ENCODE measurements around the gene PLCH1. TPM values are rescaled to one million over a fixed set of nuclear protein-coding genes. Genes with fewer than 3 reads are reported as not detected.

Gene PLCH1
- total and polyA plus RNA-seq, 9 of the 15 experiments (the other 6 are each of a cell fraction or from before 2014, with no cell fraction given), result 0.17 to 0.62 (median 0.40) TPM

DNA sequence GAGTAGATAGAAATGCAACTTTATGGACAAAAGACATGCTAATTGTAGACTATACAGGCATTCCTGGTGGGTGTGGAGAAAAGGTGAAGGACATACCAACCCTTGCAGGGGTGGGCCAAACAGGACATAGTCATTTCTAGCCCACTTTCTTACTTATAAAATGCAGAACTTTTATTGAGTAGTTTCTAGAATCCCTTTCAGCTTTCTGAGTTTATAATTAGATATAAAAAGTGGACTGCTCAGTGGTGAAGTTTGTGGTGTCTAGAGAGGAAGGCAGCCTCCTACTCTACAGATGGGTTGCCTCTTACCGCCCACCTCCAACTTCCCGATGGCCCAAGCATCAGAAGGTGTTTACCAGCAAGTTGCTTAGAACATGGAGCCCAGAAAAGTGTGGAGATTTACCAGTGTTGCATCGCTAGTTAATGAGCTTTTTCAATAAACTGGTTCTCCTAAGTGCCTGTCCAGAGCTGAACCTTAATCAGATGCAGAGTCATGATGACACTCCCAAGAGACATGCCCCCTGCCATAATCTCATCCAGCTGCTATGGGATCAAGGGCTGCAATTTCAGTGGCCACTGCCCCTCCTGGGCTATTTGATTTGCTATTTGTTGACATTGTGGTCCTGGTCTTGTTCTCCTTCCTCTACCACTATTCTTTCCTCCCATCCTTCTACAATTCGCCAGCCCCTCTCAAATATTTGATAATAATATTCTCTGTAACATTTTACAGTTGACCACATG is 373.9 kb downstream of the PLCH1 start (continued):
- TF ChIP-seq EP400 (IDR thresholded peaks at IDR 0.05) (no peak), ZNF785 (CRISPR knock-in tag; IDR thresholded peaks at IDR 0.05) (no peak), CBFB (CRISPR knock-in tag; IDR thresholded peaks at IDR 0.05) (no peak), RBFOX2 (IDR thresholded peaks at IDR 0.05; ENCODE audit: low read depth, low read length) (no peak), CAMTA2 (CRISPR knock-in tag; conservative IDR thresholded peaks at IDR 0.05) (no peak), ZNF445 (CRISPR knock-in tag; IDR thresholded peaks at IDR 0.05; ENCODE audit: low read depth) (no peak), ARID1B (IDR thresholded peaks at IDR 0.05) (peak; percentile 61), CEBPB (tag; IDR thresholded peaks at IDR 0.05) (no peak), ZNF316 (IDR thresholded peaks at IDR 0.05) (peak; percentile 63), SUPT5H (IDR thresholded peaks at IDR 0.05) (no peak), TSC22D4 (tag; IDR thresholded peaks at IDR 0.05) (no peak), JUND (IDR thresholded peaks at IDR 0.05; ENCODE audit: borderline replicate concordance, low read depth, low read length) (no peak), JUND (tag; IDR thresholded peaks at IDR 0.05; ENCODE audit: borderline replicate concordance, low read depth, low read length) (no peak; the same call in 2 of the 3 replicates), EHMT2 (IDR thresholded peaks at IDR 0.05) (0 out of 2 replicates have a peak, but pooled peaks have one; percentile 46), NFYB (IDR thresholded peaks at IDR 0.05; ENCODE audit: extremely low read depth, insufficient read length) (no peak), POLR3A (IDR thresholded peaks at IDR 0.05; ENCODE audit: borderline replicate concordance, extremely low read depth, insufficient read depth, insufficient read length) (no peak), THRAP3 (IDR thresholded peaks at IDR 0.05; ENCODE audit: borderline replicate concordance) (no peak)
- TF ChIP-seq, protein P1, sequence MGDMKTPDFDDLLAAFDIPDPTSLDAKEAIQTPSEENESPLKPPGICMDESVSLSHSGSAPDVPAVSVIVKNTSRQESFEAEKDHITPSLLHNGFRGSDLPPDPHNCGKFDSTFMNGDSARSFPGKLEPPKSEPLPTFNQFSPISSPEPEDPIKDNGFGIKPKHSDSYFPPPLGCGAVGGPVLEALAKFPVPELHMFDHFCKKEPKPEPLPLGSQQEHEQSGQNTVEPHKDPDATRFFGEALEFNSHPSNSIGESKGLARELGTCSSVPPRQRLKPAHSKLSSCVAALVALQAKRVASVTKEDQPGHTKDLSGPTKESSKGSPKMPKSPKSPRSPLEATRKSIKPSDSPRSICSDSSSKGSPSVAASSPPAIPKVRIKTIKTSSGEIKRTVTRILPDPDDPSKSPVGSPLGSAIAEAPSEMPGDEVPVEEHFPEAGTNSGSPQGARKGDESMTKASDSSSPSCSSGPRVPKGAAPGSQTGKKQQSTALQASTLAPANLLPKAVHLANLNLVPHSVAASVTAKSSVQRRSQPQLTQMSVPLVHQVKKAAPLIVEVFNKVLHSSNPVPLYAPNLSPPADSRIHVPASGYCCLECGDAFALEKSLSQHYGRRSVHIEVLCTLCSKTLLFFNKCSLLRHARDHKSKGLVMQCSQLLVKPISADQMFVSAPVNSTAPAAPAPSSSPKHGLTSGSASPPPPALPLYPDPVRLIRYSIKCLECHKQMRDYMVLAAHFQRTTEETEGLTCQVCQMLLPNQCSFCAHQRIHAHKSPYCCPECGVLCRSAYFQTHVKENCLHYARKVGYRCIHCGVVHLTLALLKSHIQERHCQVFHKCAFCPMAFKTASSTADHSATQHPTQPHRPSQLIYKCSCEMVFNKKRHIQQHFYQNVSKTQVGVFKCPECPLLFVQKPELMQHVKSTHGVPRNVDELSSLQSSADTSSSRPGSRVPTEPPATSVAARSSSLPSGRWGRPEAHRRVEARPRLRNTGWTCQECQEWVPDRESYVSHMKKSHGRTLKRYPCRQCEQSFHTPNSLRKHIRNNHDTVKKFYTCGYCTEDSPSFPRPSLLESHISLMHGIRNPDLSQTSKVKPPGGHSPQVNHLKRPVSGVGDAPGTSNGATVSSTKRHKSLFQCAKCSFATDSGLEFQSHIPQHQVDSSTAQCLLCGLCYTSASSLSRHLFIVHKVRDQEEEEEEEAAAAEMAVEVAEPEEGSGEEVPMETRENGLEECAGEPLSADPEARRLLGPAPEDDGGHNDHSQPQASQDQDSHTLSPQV (IDR thresholded peaks at IDR 0.05), result 0 out of 2 replicates have a peak, but pooled peaks have one; percentile 33
- TF ChIP-seq, protein P2, sequence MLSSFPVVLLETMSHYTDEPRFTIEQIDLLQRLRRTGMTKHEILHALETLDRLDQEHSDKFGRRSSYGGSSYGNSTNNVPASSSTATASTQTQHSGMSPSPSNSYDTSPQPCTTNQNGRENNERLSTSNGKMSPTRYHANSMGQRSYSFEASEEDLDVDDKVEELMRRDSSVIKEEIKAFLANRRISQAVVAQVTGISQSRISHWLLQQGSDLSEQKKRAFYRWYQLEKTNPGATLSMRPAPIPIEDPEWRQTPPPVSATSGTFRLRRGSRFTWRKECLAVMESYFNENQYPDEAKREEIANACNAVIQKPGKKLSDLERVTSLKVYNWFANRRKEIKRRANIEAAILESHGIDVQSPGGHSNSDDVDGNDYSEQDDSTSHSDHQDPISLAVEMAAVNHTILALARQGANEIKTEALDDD (IDR thresholded peaks at IDR 0.05), result peak; percentile 18; the same call in 1 of the 2 replicates
- TF ChIP-seq, protein P3, sequence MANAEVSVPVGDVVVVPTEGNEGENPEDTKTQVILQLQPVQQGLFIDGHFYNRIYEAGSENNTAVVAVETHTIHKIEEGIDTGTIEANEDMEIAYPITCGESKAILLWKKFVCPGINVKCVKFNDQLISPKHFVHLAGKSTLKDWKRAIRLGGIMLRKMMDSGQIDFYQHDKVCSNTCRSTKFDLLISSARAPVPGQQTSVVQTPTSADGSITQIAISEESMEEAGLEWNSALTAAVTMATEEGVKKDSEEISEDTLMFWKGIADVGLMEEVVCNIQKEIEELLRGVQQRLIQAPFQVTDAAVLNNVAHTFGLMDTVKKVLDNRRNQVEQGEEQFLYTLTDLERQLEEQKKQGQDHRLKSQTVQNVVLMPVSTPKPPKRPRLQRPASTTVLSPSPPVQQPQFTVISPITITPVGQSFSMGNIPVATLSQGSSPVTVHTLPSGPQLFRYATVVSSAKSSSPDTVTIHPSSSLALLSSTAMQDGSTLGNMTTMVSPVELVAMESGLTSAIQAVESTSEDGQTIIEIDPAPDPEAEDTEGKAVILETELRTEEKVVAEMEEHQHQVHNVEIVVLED (CRISPR knock-in tag; IDR thresholded peaks at IDR 0.05), result no peak
- TF ChIP-seq, protein P4, sequence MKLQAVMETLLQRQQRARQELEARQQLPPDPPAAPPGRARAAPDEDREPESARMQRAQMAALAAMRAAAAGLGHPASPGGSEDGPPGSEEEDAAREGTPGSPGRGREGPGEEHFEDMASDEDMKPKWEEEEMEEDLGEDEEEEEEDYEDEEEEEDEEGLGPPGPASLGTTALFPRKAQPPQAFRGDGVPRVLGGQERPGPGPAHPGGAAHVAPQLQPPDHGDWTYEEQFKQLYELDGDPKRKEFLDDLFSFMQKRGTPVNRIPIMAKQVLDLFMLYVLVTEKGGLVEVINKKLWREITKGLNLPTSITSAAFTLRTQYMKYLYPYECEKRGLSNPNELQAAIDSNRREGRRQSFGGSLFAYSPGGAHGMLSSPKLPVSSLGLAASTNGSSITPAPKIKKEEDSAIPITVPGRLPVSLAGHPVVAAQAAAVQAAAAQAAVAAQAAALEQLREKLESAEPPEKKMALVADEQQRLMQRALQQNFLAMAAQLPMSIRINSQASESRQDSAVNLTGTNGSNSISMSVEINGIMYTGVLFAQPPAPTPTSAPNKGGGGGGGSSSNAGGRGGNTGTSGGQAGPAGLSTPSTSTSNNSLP (IDR thresholded peaks at IDR 0.05; ENCODE audit: borderline replicate concordance, low read depth, low read length), result no peak

All from K562 (cell line).